ENCODE results near the gene LPAR5. TPM values are rescaled to one million over a fixed set of nuclear protein-coding genes. Genes with fewer than 3 reads are reported as not detected.

The LPAR5 gene
- total and polyA plus RNA-seq, 2 of the 8 experiments (the other 6 are each of a cell fraction or from before 2014, with no cell fraction given) = 0.22 to 0.24 TPM

GRCh38 chr12:6573001-6573400 lies 62.8 kb downstream of the LPAR5 start:
- no peak for DNase-seq (ENCODE audit: low read depth in 1 of 2, low spot score in 2 of 2)
- Histone ChIP-seq H3K36me3 (ENCODE audit: control insufficient read depth in 2 of 4, insufficient read depth in 4 of 4, low read length in 3 of 4) (peaks cover 31 to 71% (median 54%) of the 10 kb centered on the region in 4 experiments), H4K20me1 (replicated peaks in 1 of 2; ENCODE audit: control insufficient read depth in 1 of 2, insufficient read depth in 2 of 2, low read length in 2 of 2) (peaks cover 0 to 5% of the 10 kb centered on the region in 2 experiments), H4K5ac (ENCODE audit: insufficient read length, low read depth, low read length) (no peak overlapping the region), H3K4me2 (ENCODE audit: insufficient read depth in 1 of 2, low read depth in 2 of 2, low read length in 2 of 2) (no peak overlapping the region), H2BK20ac (ENCODE audit: low read length) (no peak overlapping the region), H3K79me2 (ENCODE audit: control insufficient read depth in 1 of 2, insufficient read depth in 2 of 2, low read length in 2 of 2) (0 out of 4 replicates have a peak, but pooled peaks cover 0 to 1% of the 10 kb centered on the region in 2 experiments), H3K56ac (replicated peaks; ENCODE audit: insufficient read length, low read depth, low read length) (no peak overlapping the region), H3K4me3 (ENCODE audit: extremely low read depth in 1 of 4, insufficient read depth in 2 of 4, low read depth in 3 of 4, low read length in 4 of 4) (no peak overlapping the region), H4K91ac (replicated peaks; ENCODE audit: insufficient read length, low read length) (no peak overlapping the region), H3K23me2 (ENCODE audit: low read depth, low read length) (peaks cover 2% of the 10 kb centered on the region; the same call in 1 of the 2 replicates), H3K23ac (ENCODE audit: insufficient read length) (no peak overlapping the region), H3K9ac (replicated peaks in 1 of 4; ENCODE audit: extremely low read depth in 1 of 4, low read depth in 3 of 4, low read length in 3 of 4) (no peak overlapping the region), H3K4me1 (replicated peaks in 1 of 4; ENCODE audit: control insufficient read depth in 3 of 4, insufficient read depth in 4 of 4, low read length in 3 of 4) (peaks cover 0 to 3% (median 0%) of the 10 kb centered on the region in 4 experiments; a peak in 2 of 7 replicates), H3K27ac (ENCODE audit: low read depth, low read length) (no peak overlapping the region), H2BK12ac (ENCODE audit: low read depth, low read length) (no peak overlapping the region), H3K18ac (ENCODE audit: extremely low read depth, low read length) (no peak overlapping the region), H2BK120ac (replicated peaks; ENCODE audit: low read depth, low read length) (no peak overlapping the region), H4K8ac (ENCODE audit: extremely low read depth, insufficient read depth, low read length) (no peak overlapping the region), H2AK5ac (ENCODE audit: low read depth, low read length) (no peak overlapping the region), H3K4ac (replicated peaks; ENCODE audit: insufficient read length, low read depth, low read length) (no peak overlapping the region), H2BK5ac (ENCODE audit: low read depth, low read length) (no peak overlapping the region), H2BK15ac (ENCODE audit: low read length) (no peak overlapping the region), H2AFZ (ENCODE audit: low read length) (no peak overlapping the region), H3K27me3 (replicated peaks in 1 of 4; ENCODE audit: control insufficient read depth in 3 of 4, extremely low read depth in 1 of 4, insufficient read depth in 3 of 4, low read length in 3 of 4) (no peaks in the 10 kb centered on the region), H3K14ac (ENCODE audit: insufficient read length) (no peak overlapping the region), H3K79me1 (ENCODE audit: low read depth, low read length) (no peaks in the 10 kb centered on the region; the same call in 1 of the 2 replicates), H3K9me3 (ENCODE audit: insufficient read depth in 2 of 2, low read depth in 1 of 2, low read length in 1 of 2) (no peaks in the 10 kb centered on the region)
- TF ChIP-seq POLR2AphosphoS5 (IDR thresholded peaks at IDR 0.05; ENCODE audit: low read depth, low read length) (no peak), YY1 (IDR thresholded peaks at IDR 0.05; ENCODE audit: low read depth, low read length) (no peak), NRF1 (IDR thresholded peaks at IDR 0.05; ENCODE audit: low read depth, low read length) (no peak), TAF7 (optimal IDR thresholded peaks at IDR 0.05; ENCODE audit: borderline replicate concordance, low read depth, low read length) (no peak), ZNF274 (IDR thresholded peaks at IDR 0.05; ENCODE audit: borderline replicate concordance, extremely low read depth, low read length) (no peak), TBP (IDR thresholded peaks at IDR 0.05; ENCODE audit: low read depth, low read length) (no peak), GTF2F1 (IDR thresholded peaks at IDR 0.05; ENCODE audit: borderline replicate concordance, low read depth, low read length) (no peak), CHD1 (IDR thresholded peaks at IDR 0.05; ENCODE audit: low read depth, low read length) (no peak), SIN3A (conservative IDR thresholded peaks at IDR 0.05 in 1 of 2, IDR thresholded peaks at IDR 0.05 in 1 of 2; ENCODE audit: low read depth in 1 of 2, low read length in 2 of 2) (no peak)
- TF ChIP-seq, protein P1, sequence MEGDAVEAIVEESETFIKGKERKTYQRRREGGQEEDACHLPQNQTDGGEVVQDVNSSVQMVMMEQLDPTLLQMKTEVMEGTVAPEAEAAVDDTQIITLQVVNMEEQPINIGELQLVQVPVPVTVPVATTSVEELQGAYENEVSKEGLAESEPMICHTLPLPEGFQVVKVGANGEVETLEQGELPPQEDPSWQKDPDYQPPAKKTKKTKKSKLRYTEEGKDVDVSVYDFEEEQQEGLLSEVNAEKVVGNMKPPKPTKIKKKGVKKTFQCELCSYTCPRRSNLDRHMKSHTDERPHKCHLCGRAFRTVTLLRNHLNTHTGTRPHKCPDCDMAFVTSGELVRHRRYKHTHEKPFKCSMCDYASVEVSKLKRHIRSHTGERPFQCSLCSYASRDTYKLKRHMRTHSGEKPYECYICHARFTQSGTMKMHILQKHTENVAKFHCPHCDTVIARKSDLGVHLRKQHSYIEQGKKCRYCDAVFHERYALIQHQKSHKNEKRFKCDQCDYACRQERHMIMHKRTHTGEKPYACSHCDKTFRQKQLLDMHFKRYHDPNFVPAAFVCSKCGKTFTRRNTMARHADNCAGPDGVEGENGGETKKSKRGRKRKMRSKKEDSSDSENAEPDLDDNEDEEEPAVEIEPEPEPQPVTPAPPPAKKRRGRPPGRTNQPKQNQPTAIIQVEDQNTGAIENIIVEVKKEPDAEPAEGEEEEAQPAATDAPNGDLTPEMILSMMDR (IDR thresholded peaks at IDR 0.05; ENCODE audit: control extremely low read depth in 1 of 3, insufficient read depth in 1 of 3, low read depth in 1 of 3, low read length in 3 of 3) = no peak
- WGBS, 2 experiments (ENCODE audit: extremely low coverage in 1 of 2, insufficient coverage in 1 of 2, insufficient read length in 1 of 2, insufficient replicate concordance in 2 of 2, low coverage in 1 of 2, low lambda C conversion rate in 2 of 2, missing lambda C conversion rate in 1 of 2) = 94% methylated on average over 8 of the region's 8 CpGs; no CpG with 5 or more reads in 1 of the 2 experiments
- FAIRE-seq = no peak
- CTCF ChIA-PET (ENCODE audit: partially characterized antibody) = interaction anchor here (0.6 to 4.1 kb wide), 7 partner anchors 10 to 44 kb away, joined by 3 to 35 read pairs (median 5); no protein-coding TSS in a partner anchor
- POLR2A ChIA-PET (ENCODE audit: partially characterized antibody) = interaction anchor here (0.6 to 5.6 kb wide), 11 partner anchors 9 to 50 kb away, joined by 3 to 76 read pairs (median 6); partner anchors contain the start of gene GAPDH

Data from H1 (cell line).